NCI-H524 (cell line): ENCODE measurements around the gene DHDDS.
"Not testable (repeated sequence)": the region's sequence is repeated elsewhere in the genome, so short reads cannot be mapped to it uniquely, and the experiment has no call there.

Experiments used
- DNase-seq, 2 experiments: peaks; one replicate each; lab custom pipeline; 2025; lab: John Stamatoyannopoulos, UW

DHDDS gene

GRCh38 chr1:26476958-26477357 is 44.8 kb downstream of the DHDDS start:
- no peak for DNase-seq

- DNase-seq = no peak
These were observed 45.5 kb downstream of the DHDDS start for GRCh38 chr1:26477446-26478152.

- no peak for DNase-seq
These were observed 46.0 kb downstream of the DHDDS start for GRCh38 chr1:26478159-26478558.

- no peak for DNase-seq
These were observed 46.9 kb downstream of the DHDDS start for GRCh38 chr1:26478988-26479387.

- DNase-seq = no peak
These were observed 50.8 kb downstream of the DHDDS start for GRCh38 chr1:26482921-26483320.

GRCh38 chr1:26483980-26484379 is 51.9 kb downstream of the DHDDS start:
- DNase-seq = no peak

- no peak for DNase-seq
These were observed 58.0 kb downstream of the DHDDS start for GRCh38 chr1:26490155-26490554.

GRCh38 chr1:26493267-26493666 is 61.1 kb downstream of the DHDDS start:
- no peak for DNase-seq

GRCh38 chr1:26493938-26494337 is 61.8 kb downstream of the DHDDS start:
- DNase-seq = no peak

- no peak for DNase-seq
These were observed 64.7 kb downstream of the DHDDS start for GRCh38 chr1:26496861-26497260.

- DNase-seq = no peak
These were observed 66.8 kb downstream of the DHDDS start for GRCh38 chr1:26498894-26499293.

- DNase-seq = peak; percentile 69 to 83
These were observed 68.5 kb downstream of the DHDDS start for GRCh38 chr1:26500488-26501175.

- DNase-seq = not testable (repeated sequence)
These were observed 78.6 kb downstream of the DHDDS start for GRCh38 chr1:26510711-26511110.

GRCh38 chr1:26515836-26516235 is 83.7 kb downstream of the DHDDS start:
- DNase-seq = not testable (repeated sequence)

GRCh38 chr1:26516987-26517765 is 85.1 kb downstream of the DHDDS start:
- peak in 1 of 2 experiments; percentile 22 for DNase-seq

GRCh38 chr1:26517766-26518049 is 85.6 kb downstream of the DHDDS start:
- no peak for DNase-seq

- no peak for DNase-seq
These were observed 86.2 kb downstream of the DHDDS start for GRCh38 chr1:26518355-26518754.

GRCh38 chr1:26520339-26520738 is 88.2 kb downstream of the DHDDS start:
- no peak for DNase-seq
